COLO668 (cell line): ENCODE measurements around the gene BTNL8.

ENCODE experiments used
- DNase-seq: peaks from one replicate; lab custom pipeline; 2025; ENCODE audit not compliant: unreplicated experiment; lab: John Stamatoyannopoulos, UW

BTNL8 gene

DNA sequence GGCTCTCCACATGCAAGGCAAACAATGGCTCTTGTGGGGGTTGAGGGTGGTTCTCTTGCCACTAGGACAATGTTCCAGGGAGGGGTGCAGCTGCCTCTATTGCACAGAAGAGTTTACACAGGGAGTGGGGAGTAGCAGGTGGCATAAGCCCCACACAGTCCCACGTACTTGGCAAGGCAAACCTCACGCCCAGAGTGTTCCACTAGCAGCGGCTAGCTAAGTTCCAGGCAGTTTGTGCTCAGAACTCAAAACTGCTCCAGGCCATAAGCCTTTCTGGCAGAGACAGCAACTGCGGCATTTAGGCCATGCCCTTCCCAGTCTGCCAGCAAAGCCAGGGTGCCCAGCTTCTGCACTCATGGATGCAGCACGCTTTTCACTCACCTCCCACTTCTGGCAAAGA, 60.7 kb downstream of the BTNL8 start:
- DNase-seq = peak; percentile 3

DNA sequence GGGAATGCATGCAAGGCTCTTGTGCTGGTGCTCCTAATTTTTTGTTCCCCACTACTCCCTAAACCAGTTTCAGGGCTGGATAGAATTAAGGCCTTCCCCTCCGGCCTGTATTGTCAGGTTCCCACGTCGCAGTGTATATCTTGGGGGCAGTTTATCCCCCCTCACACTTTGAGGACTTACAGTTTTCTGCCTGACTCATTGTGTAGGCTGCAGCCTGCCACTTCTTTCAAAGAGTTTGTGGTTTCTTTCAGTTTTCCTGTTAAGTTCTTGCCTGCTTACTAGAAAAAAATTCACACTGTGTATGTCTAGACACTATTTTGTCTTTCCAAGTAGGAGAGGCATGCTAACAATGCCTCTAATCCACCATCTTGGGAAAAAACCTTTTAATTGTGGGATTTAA, 61.2 kb downstream of the BTNL8 start:
- DNase-seq = no peak

GRCh38 chr5:180969406-180969805, 70.4 kb downstream of the BTNL8 start:
- DNase-seq = no peak

DNA sequence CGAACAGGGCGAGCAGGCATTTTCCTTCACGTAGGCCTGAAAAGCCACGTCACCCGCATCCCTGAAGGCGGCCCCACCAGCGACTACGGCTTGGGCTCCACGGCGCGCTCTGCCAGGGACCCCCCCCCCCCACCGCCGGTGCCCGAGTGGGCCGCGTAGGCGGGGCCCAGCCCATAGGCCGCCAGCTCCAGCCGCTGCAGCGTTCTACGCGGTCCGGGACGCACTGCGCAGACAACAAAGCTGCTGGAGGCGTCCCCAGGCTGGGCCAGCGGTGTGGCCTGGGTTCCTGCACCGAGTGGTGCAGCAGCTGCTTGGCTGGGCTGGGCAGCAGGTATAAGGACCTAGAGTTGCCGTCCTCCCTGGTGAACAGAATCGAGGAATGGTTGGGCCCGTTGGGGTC, 71.4 kb downstream of the BTNL8 start:
- no peak for DNase-seq

DNA sequence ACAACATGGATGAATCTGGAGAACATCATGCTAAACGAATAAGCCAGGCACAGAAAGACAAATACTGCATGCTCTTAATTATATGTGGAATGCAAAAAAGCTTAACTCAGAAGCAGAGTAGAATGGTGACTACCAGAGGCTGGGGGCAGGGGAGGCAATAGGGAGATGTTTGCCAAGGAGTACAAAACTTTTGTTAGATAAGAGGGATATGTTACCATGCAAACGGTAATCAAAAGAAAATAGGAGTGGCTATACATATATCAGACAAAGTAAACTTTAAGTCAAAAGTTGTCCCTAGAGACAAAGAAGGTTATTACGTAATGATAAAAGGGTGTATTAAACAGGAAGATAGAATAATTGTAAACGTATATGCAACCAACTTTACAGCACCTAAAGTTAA, 71.9 kb downstream of the BTNL8 start:
- no peak for DNase-seq

- DNase-seq = no peak
These were observed 75.8 kb downstream of the BTNL8 start for GRCh38 chr5:180974612-180975315.

GRCh38 chr5:180975338-180975737, 76.4 kb downstream of the BTNL8 start:
- no peak for DNase-seq

- no peak for DNase-seq
These were observed 77.6 kb downstream of the BTNL8 start for GRCh38 chr5:180976518-180976917.

- DNase-seq = no peak
These were observed 78.9 kb downstream of the BTNL8 start for GRCh38 chr5:180977852-180978251.

GRCh38 chr5:180982008-180982741, 83.2 kb downstream of the BTNL8 start:
- no peak for DNase-seq

GRCh38 chr5:180988016-180988415, 89.1 kb downstream of the BTNL8 start:
- DNase-seq = no peak

GRCh38 chr5:180988592-180988991, 89.6 kb downstream of the BTNL8 start, which contains the start of gene BTNL3:
TSS of gene BTNL3 (plus strand) at chr5:180988846. CDS start at chr5:180989029, 183 bp downstream.
- no peak for DNase-seq

GRCh38 chr5:180990086-180990881, 91.3 kb downstream of the BTNL8 start:
- DNase-seq = no peak

- DNase-seq = no peak
These were observed 91.9 kb downstream of the BTNL8 start for GRCh38 chr5:180990882-180991242.
